Activated CD8-positive, alpha-beta memory T cell treated with anti-CD3 and anti-CD28 coated beads for 4 hours (primary cell): ENCODE results near the gene MTG1.
"Not testable (repeated sequence)": the region's sequence is repeated elsewhere in the genome, so short reads cannot be mapped to it uniquely, and the experiment has no call there.

Experiments used
- DNase-seq, 2 donors: peaks; one replicate each; pipeline ENCODE4 v3.0.0-alpha.2; 2020; ENCODE audit warnings: low read depth in 2 of 2

MTG1 gene

GRCh38 chr10:133378251-133379096 lies 15.5 kb upstream of the MTG1 start:
- no peak for DNase-seq

DNA sequence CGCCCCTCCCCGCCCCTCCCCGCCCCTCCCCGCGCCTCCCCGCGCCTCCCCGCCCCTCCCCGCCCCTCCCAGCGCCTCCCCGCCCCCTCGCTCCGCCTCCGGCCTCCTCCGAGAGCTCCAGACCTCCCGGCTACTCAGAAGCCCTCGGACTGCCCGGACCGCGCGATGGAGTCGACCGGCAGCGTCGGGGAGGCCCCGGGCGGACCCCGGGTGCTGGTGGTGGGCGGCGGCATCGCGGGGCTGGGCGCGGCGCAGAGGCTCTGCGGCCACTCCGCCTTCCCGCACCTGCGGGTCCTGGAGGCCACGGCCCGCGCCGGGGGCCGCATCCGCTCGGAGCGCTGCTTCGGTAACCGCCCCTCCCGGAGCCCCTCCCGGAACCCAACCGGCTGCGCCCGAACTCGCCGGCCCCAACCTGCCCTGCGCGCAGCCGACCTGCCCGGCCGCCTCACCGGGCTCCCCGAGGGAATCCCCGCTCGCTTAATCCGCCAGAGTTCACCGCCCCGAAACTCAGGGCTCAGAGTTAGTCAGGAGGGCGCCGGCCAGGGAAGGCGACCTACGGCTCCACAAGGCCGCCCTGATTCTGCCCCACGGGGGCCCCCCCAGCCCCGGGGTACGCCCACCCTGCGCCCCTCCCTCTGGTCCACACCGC lies 14.7 kb upstream of the MTG1 start, which contains the start of gene PAOX:
TSS of gene PAOX (plus strand) at position 111 of the 649 bp plus-strand sequence. CDS start at position 166, 55 bp downstream.
- peak in 1 of 2 donors; percentile 27 for DNase-seq

DNA sequence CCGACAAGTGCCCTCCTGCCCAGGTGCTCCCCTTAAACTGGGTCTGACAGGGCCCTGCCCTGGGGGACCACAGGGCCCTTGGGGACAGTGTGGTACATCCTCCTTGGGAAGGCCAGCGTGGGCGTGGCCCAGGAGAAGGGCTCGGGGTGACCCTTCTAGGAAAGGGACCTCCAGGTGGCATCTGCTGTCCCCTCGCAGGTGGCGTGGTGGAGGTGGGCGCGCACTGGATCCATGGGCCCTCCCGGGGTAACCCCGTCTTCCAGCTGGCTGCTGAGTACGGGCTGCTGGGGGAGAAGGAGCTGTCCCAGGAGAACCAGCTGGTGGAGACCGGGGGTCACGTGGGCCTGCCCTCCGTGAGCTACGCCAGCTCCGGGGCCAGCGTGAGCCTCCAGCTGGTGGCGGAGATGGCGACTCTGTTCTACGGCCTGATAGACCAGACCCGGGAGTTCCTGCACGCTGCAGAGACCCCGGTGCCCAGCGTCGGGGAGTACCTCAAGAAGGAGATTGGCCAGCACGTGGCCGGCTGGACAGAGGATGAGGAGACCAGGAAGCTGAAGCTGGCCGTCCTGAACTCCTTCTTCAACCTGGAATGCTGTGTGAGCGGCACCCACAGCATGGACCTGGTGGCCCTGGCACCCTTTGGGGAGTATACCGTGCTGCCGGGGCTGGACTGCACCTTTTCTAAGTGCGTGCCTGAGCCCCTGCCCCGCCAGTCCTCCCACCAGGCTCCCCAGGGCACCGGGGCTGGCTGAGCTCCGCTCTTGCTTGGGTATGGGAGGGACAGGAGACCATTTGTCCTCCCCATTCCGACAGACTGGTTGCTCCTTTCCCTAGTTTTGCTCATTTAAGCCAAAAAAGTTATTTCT lies 13.9 kb upstream of the MTG1 start:
- no peak for DNase-seq

DNA sequence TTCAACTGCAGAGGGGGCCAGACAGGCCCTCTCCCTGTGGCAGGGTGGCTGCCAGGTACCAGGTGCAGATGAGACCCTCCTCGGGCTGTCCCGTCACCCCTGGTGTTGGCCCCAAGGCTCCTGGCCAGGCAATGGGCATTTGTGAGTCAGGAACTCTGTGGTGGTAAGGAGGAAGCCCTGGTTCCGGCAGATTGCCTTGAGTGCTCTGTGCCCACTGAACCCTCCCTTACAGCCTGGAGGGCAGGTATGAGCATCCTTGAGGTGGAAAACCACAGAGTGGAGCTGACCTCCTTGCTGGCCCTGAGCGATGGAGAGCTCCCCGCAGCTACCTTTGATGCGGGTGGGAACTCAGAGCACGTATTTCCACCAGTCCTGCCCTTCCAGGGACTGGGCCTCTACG lies 12.9 kb upstream of the MTG1 start:
- no peak for DNase-seq

- no peak for DNase-seq
Observed at GRCh38 chr10:133383551-133383950, 10.4 kb upstream of the MTG1 start.

DNA sequence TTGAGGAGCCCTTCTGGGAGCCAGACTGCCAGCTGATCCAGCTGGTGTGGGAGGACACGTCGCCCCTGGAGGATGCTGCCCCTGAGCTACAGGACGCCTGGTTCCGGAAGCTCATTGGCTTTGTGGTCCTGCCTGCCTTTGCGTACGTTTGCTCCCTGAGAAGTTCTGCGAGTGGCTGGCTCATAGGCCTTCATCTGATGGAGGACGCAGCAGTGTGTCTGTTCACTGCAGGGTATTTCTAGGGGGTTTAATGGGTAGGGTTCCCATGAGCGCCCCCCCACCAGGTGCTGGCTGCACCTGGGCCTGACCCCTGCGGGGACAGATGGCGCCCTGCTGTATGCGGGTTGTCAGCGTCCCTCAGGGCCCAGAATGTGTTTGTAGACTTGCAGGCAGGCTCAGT lies 9.9 kb upstream of the MTG1 start:
- no peak for DNase-seq

- no peak for DNase-seq
Observed at GRCh38 chr10:133385214-133385613, 8.7 kb upstream of the MTG1 start.

GRCh38 chr10:133386951-133387350 lies 7.0 kb upstream of the MTG1 start:
- DNase-seq = not testable (repeated sequence)

DNA sequence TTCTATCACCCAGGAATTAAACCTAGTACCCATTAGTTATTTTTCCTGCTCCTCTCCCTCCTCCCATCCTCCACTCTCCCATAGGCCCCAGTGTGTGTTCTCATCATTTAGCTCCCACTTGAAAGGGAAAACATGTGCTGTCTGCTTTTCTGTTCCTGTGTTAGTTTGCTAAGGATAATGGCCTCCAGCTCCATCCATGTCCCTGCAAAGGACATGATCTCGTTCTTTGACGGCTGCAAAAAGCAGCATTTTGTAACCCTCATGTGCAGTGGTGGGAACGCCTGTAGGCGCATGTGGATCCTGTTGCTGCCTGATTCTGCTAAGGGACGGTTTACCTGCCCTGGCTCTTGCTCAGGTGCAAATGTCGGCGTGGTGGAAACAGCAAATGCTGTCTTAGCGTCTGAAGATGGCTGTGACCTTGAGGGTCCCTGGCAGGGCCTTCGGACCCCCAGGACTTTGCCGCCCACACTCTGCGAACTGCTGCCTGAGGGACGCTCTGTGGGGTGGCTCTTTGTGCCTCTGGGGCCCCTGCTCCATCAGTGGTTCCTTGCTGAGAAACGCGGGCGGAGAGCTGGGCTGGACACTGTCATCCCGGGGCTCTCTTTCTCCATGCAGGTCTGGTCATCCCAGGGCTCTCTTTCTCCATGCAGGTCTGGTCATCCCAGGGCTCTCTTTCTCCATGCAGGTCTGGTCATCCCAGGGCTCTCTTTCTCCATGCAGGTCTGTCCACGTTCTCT lies 5.6 kb upstream of the MTG1 start:
- DNase-seq = no peak

GRCh38 chr10:133388973-133389818 lies 4.8 kb upstream of the MTG1 start:
- DNase-seq = no peak

DNA sequence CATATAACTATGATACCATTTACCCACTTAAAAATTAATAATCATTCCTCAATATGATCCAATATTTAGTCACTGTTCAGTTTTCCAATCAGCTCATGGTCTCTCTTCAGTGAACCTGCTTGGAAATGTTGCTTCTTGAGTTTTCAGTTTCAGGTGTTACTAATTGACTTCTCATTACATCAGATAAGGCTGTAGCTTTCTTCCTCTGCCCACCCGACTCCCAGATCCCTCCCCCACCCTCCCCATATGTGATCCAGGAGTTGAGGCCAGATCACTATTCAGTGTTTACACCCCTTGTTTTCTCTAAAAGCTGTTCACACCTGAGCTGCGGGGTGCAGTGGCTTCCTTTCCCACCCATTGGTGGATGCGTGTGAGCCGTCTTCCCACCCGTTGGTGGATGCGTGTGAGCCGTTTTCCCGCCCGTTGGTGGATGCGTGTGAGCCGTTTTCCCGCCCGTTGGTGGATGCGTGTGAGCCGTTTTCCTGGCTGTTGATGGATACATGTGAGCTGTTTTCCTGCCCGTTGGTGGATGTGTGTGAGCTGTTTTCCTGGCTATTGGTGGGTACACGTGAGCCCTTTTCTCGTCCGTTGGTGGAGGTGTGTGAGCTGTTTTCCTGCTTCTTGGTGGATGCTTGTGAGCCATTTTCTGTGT lies 3.2 kb upstream of the MTG1 start:
- no peak for DNase-seq

GRCh38 chr10:133391249-133391635 lies 2.7 kb upstream of the MTG1 start:
- DNase-seq = no peak

- DNase-seq = no peak
Observed at GRCh38 chr10:133391761-133392518, 2.0 kb upstream of the MTG1 start.

- DNase-seq = no peak
Observed at GRCh38 chr10:133393401-133394063, 425 bp upstream of the MTG1 start.

DNA sequence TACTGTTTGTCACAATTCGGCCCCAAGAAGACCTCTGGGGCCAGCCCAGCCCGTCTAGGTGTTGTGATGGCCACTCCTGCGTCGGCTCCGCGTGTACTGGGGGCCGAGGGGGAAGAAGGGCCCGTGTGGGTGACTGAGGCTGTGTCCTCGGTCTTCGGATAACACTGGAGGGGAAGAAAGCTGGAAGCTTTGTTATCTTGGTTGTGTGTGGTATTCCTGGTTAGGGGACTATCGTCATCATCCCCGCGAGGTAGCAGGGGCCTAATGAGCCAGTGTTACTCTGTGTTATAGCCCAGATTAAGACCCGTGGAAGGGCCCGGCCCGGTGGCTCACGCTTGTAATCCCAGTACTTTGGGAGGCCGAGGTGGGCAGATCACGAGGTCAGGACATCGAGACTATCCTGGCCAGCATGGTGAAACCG lies 854 bp downstream of the MTG1 start:
- DNase-seq = no peak

DNA sequence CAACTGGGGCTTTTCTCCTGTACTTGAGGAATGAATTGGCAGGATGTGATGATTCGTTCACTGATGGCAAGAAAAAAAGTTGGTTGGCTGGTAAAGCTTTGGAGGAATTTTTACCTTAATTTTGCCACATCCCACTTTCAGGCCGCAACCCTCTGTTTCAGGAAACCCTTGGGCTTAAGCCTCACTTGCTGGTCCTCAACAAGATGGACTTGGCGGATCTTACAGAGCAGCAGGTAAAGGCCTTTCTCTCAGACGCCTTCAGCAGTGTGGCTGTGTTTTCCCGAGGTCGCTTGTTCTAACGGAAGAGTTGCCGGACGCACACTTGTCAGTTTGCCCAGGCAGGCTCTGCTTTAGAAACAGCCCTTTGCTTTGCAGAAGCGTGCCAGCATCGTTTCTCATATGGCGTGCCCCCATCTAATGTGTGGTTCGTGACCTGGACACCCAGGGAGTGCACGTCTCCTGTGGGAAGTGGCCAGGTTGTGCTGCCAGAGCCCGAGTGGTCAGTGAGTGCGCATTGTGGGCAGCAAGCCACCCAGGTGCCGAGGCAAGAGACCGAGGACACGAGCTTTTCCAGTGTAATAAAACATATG lies 2.2 kb downstream of the MTG1 start:
- no peak for DNase-seq

DNA sequence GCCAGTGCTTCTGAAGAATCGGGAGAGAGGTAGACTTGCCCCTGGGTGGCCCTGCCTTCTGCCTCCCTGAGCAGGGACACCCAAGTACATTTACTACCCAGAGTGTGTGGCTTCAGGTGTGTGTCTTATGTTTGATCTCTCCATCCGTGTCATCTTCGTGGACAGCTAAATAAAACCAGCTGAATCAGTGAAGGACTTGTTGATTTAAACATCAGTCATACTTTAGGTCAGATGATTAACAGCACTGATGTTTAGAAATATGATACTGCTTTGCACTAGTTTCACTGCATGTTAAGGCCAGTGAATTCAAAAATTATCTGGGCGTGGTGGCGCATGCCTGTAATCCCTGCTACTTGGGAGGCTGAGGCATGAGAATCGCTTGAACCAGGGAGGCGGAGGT lies 4.0 kb downstream of the MTG1 start:
- no peak for DNase-seq

DNA sequence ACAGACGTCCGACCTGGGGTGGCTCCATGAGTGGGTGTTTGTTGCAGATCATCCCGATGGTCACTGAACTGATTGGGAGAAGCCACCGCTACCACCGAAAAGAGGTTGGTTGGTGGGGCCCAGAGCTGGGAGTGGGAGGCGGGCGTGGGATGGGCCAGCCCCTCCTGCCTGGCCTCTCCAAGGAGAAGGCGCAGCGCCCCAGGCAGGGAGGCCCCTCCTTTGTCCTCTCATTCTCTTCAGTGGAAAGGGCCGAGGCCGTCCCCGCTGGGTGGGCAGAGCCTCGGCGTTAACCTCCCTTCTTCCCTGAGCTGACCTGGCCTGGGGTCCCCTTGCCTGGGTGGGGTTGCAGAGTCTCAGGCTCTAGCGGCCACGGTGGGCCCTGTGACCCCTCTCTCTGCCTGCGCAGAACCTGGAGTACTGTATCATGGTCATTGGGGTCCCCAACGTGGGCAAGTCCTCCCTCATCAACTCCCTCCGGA lies 5.2 kb downstream of the MTG1 start:
- DNase-seq = no peak
